Measurements from ENCODE around the gene FYN. TPM values are rescaled to one million over a fixed set of nuclear protein-coding genes. Genes with fewer than 3 reads are reported as not detected.

Gene FYN
- total and polyA plus RNA-seq, 9 of the 15 experiments (the other 6 are each of a cell fraction or from before 2014, with no cell fraction given) = 2.9 to 22.1 (median 11.4) TPM

- peak overlapping the region; percentile 64 for H2AFZ ChIP-seq (ENCODE audit: low read depth, low read length)
- DNase-seq (ENCODE audit: extremely low read depth in 1 of 4, low spot score in 3 of 4) (peak in 2 of 4 experiments; percentile 51 to 69), ATAC-seq (peak; percentile 70), FAIRE-seq (peak; percentile 70)
- ChIA-PET CTCF (ENCODE audit: low intra/inter-chr PET ratio) (no interaction called here), POLR2A (no interaction called here)
- intact Hi-C loops (cut with micrococcal nuclease) = loop anchor here (1.0 kb wide), 1 partner anchor 30 kb away; the partner anchor contains the start of gene FYN
- in situ Hi-C loops (cut with MboI) = no loop called here
- H3K27ac ChIP-seq (ENCODE audit: extremely low read depth, low read depth, low read length) = peak overlapping the region; percentile 37; the same call in 2 of the 3 replicates
- no peak overlapping the region for H3K4me3 ChIP-seq
- BruUV-seq (replicated peaks) = no TSS peak
- no peaks in the 10 kb centered on the region for H3K79me2 ChIP-seq (ENCODE audit: control insufficient read depth, insufficient read depth, low read length)
- no peak overlapping the region; the same call in 1 of the 2 replicates for H3K4me2 ChIP-seq (ENCODE audit: insufficient read depth, low read length)
- H3K9me3 ChIP-seq (replicated peaks; ENCODE audit: control insufficient read depth, insufficient read depth, low read depth, low read length) = no peaks in the 10 kb centered on the region
- no peaks in the 10 kb centered on the region for H3K36me3 ChIP-seq (ENCODE audit: control insufficient read depth, insufficient read depth, low read length)
- 3% methylated on average over 4 of the region's 4 CpGs for WGBS (ENCODE audit: insufficient coverage, low coverage, missing lambda C conversion rate)
- no peaks in the 10 kb centered on the region for H3K27me3 ChIP-seq (ENCODE audit: control insufficient read depth in 2 of 2, insufficient read depth in 2 of 2, low read length in 2 of 2)
- no peaks in the 10 kb centered on the region for H3K9me1 ChIP-seq (ENCODE audit: control insufficient read depth, insufficient read depth, low read length)
- no peaks in the 10 kb centered on the region for H4K20me1 ChIP-seq (replicated peaks; ENCODE audit: control insufficient read depth, insufficient read depth, low read length)
- H3K4me1 ChIP-seq (replicated peaks in 1 of 2; ENCODE audit: control insufficient read depth in 2 of 2, insufficient read depth in 2 of 2, low read length in 2 of 2) = peaks cover 17 to 42% of the 10 kb centered on the region in 2 experiments; a peak in 4 of 5 replicates
- peak overlapping the region in 1 of 2 experiments; percentile 43; a peak in 2 of 4 replicates for H3K9ac ChIP-seq (ENCODE audit: insufficient read depth in 1 of 2, low read depth in 2 of 2, low read length in 2 of 2)
- TF ChIP-seq PHF21A (IDR thresholded peaks at IDR 0.05; ENCODE audit: borderline replicate concordance, low read depth) (no peak), SFPQ (IDR thresholded peaks at IDR 0.05; ENCODE audit: low read depth, low read length) (no peak), MYNN (IDR thresholded peaks at IDR 0.05) (no peak), MYNN (CRISPR knock-in tag; IDR thresholded peaks at IDR 0.05) (no peak), ZBTB9 (CRISPR knock-in tag; IDR thresholded peaks at IDR 0.05) (0 out of 2 replicates have a peak, but pooled peaks have one; percentile 53), ZNF695 (CRISPR knock-in tag; IDR thresholded peaks at IDR 0.05) (no peak), ZC3H8 (IDR thresholded peaks at IDR 0.05) (no peak), RAD21 (CRISPR knock-in tag; conservative IDR thresholded peaks at IDR 0.05 in 1 of 2, IDR thresholded peaks at IDR 0.05 in 1 of 2) (no peak; a peak in 1 of 4 replicates), ZKSCAN3 (CRISPR knock-in tag; IDR thresholded peaks at IDR 0.05) (no peak), RB1 (IDR thresholded peaks at IDR 0.05; ENCODE audit: low read depth) (no peak), ZBTB49 (CRISPR knock-in tag; IDR thresholded peaks at IDR 0.05; ENCODE audit: borderline replicate concordance) (no peak), THAP7 (CRISPR knock-in tag; IDR thresholded peaks at IDR 0.05) (no peak), SMAD3 (CRISPR knock-in tag; conservative IDR thresholded peaks at IDR 0.05) (no peak), PURB (CRISPR knock-in tag; IDR thresholded peaks at IDR 0.05; ENCODE audit: low read depth) (no peak), ZNF551 (CRISPR knock-in tag; IDR thresholded peaks at IDR 0.05) (no peak), ZNF766 (CRISPR knock-in tag; conservative IDR thresholded peaks at IDR 0.05) (peak; percentile 11; the same call in 1 of the 2 replicates), ATF1 (CRISPR knock-in tag; IDR thresholded peaks at IDR 0.05) (no peak), ATF1 (tag; IDR thresholded peaks at IDR 0.05) (no peak), LCOR (CRISPR knock-in tag; IDR thresholded peaks at IDR 0.05) (no peak)
Observed at GRCh38 chr6:111842891-111843290, 30.4 kb downstream of the FYN start.

Data from K562 (cell line).